Measurements from ENCODE around the gene SPN. TPM values are rescaled to one million over a fixed set of nuclear protein-coding genes. Genes with fewer than 3 reads are reported as not detected.
A peak's percentile ranks its signal among the peaks of the same experiment; 100 is the strongest.
"Not testable (repeated sequence)": the region's sequence is repeated elsewhere in the genome, so short reads cannot be mapped to it uniquely, and the experiment has no call there.

Gene SPN, protein sequence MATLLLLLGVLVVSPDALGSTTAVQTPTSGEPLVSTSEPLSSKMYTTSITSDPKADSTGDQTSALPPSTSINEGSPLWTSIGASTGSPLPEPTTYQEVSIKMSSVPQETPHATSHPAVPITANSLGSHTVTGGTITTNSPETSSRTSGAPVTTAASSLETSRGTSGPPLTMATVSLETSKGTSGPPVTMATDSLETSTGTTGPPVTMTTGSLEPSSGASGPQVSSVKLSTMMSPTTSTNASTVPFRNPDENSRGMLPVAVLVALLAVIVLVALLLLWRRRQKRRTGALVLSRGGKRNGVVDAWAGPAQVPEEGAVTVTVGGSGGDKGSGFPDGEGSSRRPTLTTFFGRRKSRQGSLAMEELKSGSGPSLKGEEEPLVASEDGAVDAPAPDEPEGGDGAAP
- total RNA-seq, result 0.16 TPM

DNA sequence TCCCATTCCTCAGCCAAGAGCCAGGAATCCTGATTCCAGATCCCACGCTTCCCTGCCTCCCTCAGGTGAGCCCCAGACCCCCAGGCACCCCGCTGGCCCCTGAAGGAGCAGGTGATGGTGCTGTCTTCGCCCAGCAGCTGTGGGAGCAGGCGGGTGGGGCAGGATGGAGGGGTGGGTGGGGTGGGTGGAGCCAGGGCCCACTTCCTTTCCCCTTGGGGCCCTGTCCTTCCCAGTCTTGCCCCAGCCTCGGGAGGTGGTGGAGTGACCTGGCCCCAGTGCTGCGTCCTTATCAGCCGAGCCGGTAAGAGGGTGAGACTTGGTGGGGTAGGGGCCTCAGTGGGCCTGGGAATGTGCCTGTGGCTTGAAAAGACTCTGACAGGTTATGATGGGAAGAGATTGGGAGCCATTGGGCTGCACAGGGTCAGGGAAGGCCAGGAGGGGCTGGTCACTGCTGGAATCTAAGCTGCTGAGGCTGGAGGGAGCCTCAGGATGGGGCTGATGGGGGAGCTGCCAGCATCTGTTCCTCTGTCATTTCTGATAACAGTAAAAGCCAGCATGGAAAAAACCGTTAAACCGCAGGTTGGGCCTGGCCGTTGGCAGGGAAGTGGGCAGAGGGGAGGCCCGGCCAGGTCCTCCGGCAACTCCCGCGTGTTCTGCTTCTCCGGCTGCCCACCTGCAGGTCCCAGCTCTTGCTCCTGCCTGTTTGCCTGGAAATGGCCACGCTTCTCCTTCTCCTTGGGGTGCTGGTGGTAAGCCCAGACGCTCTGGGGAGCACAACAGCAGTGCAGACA lies at the start of gene SPN:
SPN (plus strand) TSS at position 232 of the 791 bp plus-strand sequence; CDS start at position 714, 482 bp downstream.
- DNase-seq, result no peak

DNA sequence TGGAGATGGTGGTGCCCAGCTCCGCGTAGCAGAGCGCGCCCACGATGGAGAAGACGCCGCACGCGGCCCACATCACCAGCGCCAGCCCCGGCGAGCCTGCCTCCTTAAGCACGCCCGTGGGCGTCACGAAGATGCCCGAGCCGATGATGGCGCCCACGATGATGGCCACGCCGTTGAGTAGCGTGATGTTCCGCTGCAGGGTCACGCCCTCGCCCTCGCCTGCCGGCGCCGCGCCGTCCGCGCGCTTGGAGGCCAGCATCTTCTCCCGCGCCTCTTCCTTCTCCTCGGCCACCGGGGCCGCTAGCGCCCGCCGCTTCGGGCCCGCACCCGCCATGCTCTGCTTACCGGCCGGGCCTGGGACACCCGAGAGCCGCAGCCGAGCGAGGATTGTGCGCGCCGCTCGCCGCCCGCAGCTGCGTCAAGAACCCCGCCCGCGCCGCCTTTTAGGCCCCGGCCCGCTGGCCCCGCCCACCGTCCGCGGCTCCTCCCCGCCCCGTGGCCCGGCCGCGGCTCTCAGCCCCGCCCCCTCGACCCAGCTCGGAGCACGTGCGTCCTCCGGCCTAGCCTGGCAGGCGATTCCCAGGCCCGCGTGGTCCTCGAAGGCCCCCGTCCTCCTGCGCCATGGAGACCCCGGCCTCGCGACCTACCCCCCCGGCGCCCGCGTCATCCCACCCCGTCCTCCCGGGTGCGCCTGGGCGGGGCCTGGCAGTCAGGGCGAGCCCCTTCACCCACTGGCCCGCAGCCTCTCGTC lies 49.6 kb upstream of the SPN start:
- DNase-seq, result peak; percentile 78

GRCh38 chr16:29614691-29615314 lies 48.2 kb upstream of the SPN start:
- not testable (repeated sequence) for DNase-seq

- DNase-seq, result not testable (repeated sequence)
These were observed 46.9 kb upstream of the SPN start for GRCh38 chr16:29616127-29616526.

DNA sequence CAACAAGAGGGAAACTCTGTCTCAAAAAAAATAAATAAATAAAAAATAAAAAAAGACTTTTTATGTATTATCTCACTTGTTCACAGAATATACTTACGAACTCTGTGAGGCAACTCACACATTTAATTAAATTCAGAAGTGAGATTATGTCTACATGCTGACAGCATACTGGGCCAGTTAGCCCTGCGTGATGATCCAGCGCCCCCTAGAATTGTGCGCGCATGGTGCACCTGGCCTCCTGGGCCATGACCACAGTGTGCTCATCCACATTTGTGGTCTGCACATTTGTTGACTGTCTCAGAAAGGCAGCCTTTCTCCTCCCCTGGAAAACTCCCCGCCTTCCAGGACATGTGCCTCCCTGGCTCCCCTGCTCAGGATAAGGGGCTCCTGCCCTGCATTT lies 42.5 kb upstream of the SPN start:
- not testable (repeated sequence) for DNase-seq

DNA sequence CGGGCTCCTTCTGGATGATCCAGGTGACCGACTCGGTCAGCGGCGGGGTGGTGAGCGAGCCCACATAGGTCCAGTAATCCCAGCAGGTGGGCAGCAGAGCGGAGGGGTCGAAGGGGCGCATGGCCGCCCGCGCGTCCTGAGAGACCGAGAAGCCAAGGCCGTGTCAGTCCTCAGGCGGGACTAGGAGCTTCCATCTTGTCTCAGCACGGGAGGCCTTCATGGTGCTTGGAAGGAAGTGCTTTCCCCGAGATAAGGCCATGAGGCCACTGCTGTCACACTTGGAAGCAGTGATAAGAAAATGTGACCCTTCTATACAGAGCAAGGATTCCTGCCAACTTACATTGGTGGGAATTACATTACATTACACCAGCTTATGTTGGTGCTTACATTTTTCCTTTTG lies 40.3 kb upstream of the SPN start:
- DNase-seq, result not testable (repeated sequence)

DNA sequence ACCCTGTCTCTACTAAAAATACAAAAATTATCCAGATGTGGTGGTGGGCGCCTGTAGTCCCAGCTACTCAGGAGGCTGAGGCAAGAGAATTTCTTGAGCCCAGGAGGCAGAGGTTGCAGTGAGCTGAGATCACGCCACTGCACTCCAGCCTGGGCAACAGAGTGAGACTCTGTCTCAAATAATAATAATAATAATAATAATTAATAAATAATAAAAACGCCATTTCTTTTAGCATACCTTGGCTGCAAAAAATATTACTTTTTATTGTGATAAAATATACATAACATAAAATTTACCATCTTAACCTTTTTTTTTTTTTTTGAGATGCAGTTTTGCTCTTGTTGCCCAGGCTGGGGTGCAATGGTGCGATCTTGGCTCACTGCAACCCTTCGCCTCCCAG lies 39.8 kb upstream of the SPN start:
- DNase-seq, result not testable (repeated sequence)

DNA sequence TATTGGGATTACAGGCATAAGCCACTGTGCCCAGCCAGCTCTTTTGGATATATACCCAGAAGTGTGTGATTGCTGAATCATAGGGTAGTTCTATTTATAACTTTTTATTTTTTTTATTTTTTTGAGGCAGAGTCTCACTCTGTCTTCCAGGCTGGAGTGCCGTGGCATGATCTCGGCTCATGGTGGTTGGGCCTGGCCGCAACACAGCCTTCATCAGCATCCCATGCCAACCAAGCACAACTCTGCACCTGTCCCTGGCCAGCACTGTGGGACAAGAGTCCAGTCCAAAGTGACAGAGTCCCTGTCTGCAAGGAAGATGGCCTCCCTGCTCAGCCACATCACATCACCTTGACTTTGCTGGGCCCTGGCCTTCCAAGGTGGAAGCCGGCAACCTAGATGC lies 37.9 kb upstream of the SPN start:
- not testable (repeated sequence) for DNase-seq

DNA sequence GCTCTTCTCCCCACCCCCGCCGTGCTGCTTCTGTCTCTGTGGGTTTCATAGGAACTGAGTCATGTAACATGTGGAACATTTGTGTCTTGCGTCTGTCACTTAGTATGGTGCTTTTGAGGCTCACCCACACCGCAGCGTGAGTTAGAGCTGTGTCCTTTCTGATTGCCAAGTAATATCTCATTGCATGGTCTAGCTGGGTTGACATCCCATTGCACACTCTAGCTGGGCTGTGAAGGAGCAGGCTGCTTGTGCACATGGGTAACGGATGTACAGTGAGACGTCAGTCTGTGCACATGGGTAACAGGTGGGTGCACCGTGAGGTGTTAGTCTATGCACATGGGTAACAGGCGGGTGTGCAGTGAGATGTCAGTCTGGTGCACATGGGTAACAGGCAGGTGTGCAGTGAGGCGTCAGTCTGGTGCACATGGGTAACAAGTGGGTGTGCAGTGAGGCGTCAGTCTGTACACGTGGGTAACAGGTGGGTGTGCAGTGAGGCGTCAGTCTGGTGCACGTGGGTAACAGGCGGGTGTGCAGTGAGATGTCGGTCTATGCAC lies 36.2 kb upstream of the SPN start:
- DNase-seq, result not testable (repeated sequence)

DNA sequence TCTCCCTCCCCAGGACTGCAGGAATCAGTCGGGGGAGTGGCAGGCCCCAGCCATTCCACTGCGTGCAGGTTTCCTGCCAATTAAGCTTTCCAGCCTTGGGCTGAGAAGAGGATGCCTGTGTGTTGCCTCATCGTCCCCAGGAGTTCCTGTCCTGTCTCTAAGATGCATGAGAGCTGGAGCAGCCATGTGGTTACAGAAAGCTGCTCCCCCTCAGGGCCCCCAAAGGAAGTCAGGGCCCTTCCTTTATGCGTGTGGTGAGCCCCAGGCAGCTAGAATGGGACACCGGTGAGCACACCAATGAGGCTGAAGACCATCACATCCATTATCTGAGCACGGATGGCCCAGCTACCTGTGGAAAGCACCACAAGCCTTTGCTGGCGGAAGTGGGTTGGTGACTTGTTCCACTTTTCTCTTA lies 35.4 kb upstream of the SPN start:
- DNase-seq, result not testable (repeated sequence)

DNA sequence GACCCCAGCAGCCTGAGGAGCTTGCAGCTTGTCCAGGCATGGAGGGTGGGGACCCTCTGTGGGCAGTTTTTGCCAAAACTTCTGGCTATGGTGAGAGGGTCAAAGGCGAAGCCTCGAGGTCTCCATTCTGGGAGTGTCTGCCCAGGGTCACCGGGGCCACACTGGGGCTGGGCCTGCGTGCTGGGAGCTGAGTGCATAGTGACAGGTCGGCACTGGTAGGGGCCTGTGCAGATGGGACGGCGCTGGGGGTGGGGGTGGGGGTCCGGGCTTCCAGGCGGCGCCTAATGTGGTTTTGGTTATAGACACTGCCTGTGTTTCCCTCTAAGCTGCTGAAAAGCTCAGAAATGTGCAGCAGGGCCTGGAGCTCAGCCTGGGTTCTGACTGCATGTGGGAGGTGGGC lies 34.3 kb upstream of the SPN start:
- DNase-seq, result not testable (repeated sequence)

DNA sequence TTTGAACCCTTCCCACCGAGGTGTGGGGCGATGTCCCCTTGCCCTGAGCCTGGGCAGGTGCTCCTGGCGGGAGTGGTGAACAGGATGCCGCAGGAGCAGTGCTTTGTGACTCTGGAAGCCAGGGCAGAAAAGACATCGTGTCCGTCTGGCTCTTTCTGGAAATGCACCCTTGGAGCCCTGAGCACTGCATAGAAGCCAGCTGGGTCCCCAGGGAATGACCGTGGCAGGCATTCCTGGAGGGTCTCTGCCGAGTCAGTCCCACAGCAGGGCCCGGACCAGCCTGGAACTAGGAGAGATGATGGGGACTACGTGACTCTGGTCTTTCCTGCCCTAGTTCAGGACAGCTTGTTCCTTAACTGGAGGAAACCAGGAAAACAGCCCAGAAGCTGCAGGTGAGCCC lies 33.7 kb upstream of the SPN start:
- not testable (repeated sequence) for DNase-seq

- not testable (repeated sequence) for DNase-seq
These were observed 31.4 kb upstream of the SPN start for GRCh38 chr16:29631658-29632057.

GRCh38 chr16:29635902-29636301 lies 27.1 kb upstream of the SPN start:
- DNase-seq, result not testable (repeated sequence)

DNA sequence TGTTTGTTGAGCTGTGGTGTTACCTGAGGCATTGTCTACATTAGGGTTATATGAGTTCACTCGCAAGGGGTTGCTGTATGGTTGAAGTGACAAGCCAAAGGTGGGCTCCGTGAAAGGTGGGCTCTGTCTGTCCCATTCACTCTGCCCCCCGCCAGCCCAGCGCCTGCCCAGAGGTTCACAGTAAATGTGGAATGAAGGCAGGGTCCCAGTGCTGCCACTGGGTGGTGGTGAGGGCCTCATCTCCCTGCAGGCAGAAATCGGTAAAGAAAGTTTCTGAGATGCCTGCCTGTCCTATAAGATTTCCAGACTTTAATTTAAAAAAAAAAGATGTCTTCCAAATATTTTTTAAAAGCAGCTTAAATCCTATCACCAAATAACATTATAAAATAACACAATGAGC lies 26.7 kb upstream of the SPN start:
- DNase-seq, result not testable (repeated sequence)

GRCh38 chr16:29638751-29639150 lies 24.3 kb upstream of the SPN start:
- not testable (repeated sequence) for DNase-seq

- no peak for DNase-seq
These were observed 21.5 kb upstream of the SPN start for GRCh38 chr16:29641561-29641960.

- no peak for DNase-seq
These were observed 19.5 kb upstream of the SPN start for GRCh38 chr16:29643596-29643995.

DNA sequence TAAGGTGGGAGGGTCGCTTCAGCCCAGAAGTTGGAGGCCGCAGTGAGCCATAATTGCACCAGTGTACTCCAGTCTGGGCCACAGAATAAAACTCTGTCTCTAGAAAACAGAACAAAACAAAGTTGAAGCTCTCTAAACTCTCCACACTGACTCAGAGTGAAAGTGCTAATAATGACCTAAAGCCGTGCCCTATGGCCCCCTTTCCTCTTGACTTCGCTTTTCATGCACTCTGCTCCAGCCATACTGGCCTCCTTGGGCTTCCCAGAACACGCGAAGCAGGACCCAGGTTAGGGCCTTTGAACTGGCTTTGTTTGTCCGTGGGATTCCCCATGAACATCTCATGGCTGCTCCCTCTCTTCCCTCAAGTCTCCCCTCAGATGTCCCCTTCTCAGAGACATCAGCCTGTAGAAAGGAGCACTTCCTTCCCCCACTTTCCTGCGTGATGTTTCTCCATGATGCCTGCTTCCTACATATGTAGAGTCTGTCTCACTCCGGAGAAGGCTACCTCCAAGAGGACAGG lies 18.6 kb upstream of the SPN start:
- DNase-seq, result no peak

GRCh38 chr16:29644973-29645693 lies 17.9 kb upstream of the SPN start:
- no peak for DNase-seq

DNA sequence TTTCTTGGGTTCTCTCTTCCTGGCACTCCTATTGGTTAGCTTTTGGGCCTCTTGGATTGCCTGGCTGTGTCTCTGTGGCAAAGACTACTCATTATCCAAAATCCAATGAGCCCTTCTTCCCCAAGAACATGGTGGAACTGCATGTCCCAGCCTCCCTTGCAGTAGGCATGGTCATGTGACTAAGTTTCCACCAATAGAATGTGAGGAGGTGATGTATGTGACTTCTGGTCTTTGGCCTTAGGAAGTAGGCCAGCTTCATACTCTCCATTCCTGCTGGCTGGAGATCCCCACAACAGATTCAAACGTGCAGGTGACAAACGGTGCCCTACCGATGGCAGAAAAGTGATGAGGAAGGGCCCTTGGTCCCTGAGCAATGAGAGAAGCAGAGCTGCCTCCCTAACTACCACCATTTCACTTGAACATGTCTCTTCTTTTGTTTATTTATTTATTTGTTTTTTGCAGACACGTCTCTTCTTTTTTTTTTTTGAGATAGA lies 17.3 kb upstream of the SPN start:
- no peak for DNase-seq
